Esophagus muscularis mucosa (tissue), 4 donors: ENCODE results near the gene RILPL1. TPM values are rescaled to one million over a fixed set of nuclear protein-coding genes. Genes with fewer than 3 reads are reported as not detected.
"Not testable (repeated sequence)": the region's sequence is repeated elsewhere in the genome, so short reads cannot be mapped to it uniquely, and the experiment has no call there.

Source experiments
- DNase-seq: peaks from one replicate; pipeline ENCODE4 v3.0.0-alpha.2; 2017; ENCODE audit errors: extremely low spot score
- H3K27ac ChIP-seq, 4 donors: fragments of 200-600 bp; sonication (generic); replicated peaks in 1 of 4; 1 replicate in 3 of 4; 2 replicates in 1 of 4; pipeline ENCODE4 v1.5.1; 2016 to 2019; ENCODE audit warnings: mild to moderate bottlenecking in 1 of 4
- H3K27me3 ChIP-seq, 4 donors: fragments of 200-600 bp; sonication (generic); one replicate each; pipeline versions ENCODE4 v1.5.1 to v1.6.0; 2016 to 2019
- H3K36me3 ChIP-seq, 4 donors: fragments of 200-600 bp; sonication (generic); one replicate each; pipeline ENCODE4 v1.5.1; 2016 to 2019
- H3K4me1 ChIP-seq, 4 donors: fragments of 200-600 bp; sonication (generic); one replicate each; pipeline ENCODE4 v1.5.1; 2016 to 2019
- H3K4me3 ChIP-seq, 4 donors: fragments of 200-600 bp; sonication (generic); 1 replicate in 2 of 4; 2 replicates in 2 of 4; pipeline ENCODE4 v1.5.1; 2016 to 2019; ENCODE audit warnings: mild to moderate bottlenecking in 4 of 4, moderate library complexity in 1 of 4
- H3K9me3 ChIP-seq, 4 donors: fragments of 200-600 bp; sonication (generic); 1 replicate in 3 of 4; 2 replicates in 1 of 4; pipeline ENCODE4 v1.5.1; 2016 to 2019
- EP300 ChIP-seq: sonication (generic); formaldehyde crosslinking; IDR thresholded peaks from one replicate; pipeline ENCODE4 v1.6.1; 2017; ENCODE audit warnings: antibody characterized with exemption
- POLR2A ChIP-seq: fragments of 450-650 bp; IDR thresholded peaks from one replicate; pipeline ENCODE4 v1.6.1; 2017; ENCODE audit warnings: antibody characterized with exemption, moderate library complexity, mild to moderate bottlenecking, low read depth
- POLR2AphosphoS5 ChIP-seq, 2 donors: sonication (generic); formaldehyde crosslinking; IDR thresholded peaks; one replicate each; pipeline ENCODE4 v1.6.1; 2017; ENCODE audit warnings: antibody characterized with exemption in 2 of 2
- WGBS: methylation state at CpG from one replicate; pipeline ENCODE4 v1.1.5; 2018; 5-methylcytosine and 5-hydroxymethylcytosine counted together
- intact Hi-C: fragments of 100-400 bp; cut with DNase I; formaldehyde crosslinking; loops from one replicate; pipeline ENCODE4 v1.15.1; 2023
- total RNA-seq, 4 donors: library from RNA; depleted of rRNA; stranded (reverse); fragments of >200 nt; gene quantifications; one replicate each; pipeline versions ENCODE4 v1.1.0 to v1.2.1, GENCODE V29; 2016
- TF ChIP-seq, protein P1 (sequence below), 3 experiments: fragments of 200-600 bp in 2 of 3; fragments of 450-650 bp in 1 of 3; sonication (generic) in 2 of 3; IDR thresholded peaks; one replicate each; pipeline ENCODE4 v1.5.1; 2017 to 2019; ENCODE audit warnings: antibody characterized with exemption in 3 of 3, mild to moderate bottlenecking in 2 of 3, moderate library complexity in 1 of 3

RILPL1 gene
- total RNA-seq, 4 donors from 2014 or later, result 19.9 to 54.4 (median 38.4) TPM

GRCh38 chr12:123487428-123487827 is 46.1 kb downstream of the RILPL1 start:
- intact Hi-C loops, result no loop called here
- Histone ChIP-seq H3K9me3 (no peaks in the 10 kb centered on the region), H3K36me3 (peaks cover 11 to 54% (median 45%) of the 10 kb centered on the region in 4 donors), H3K4me3 (no peak overlapping the region), H3K27ac (no peak overlapping the region), H3K27me3 (no peaks in the 10 kb centered on the region), H3K4me1 (no peaks in the 10 kb centered on the region)
- WGBS, result 98% methylated on average over 6 of the region's 6 CpGs
- no peak for DNase-seq
- TF ChIP-seq POLR2A, result no peak
- TF ChIP-seq, protein P1, sequence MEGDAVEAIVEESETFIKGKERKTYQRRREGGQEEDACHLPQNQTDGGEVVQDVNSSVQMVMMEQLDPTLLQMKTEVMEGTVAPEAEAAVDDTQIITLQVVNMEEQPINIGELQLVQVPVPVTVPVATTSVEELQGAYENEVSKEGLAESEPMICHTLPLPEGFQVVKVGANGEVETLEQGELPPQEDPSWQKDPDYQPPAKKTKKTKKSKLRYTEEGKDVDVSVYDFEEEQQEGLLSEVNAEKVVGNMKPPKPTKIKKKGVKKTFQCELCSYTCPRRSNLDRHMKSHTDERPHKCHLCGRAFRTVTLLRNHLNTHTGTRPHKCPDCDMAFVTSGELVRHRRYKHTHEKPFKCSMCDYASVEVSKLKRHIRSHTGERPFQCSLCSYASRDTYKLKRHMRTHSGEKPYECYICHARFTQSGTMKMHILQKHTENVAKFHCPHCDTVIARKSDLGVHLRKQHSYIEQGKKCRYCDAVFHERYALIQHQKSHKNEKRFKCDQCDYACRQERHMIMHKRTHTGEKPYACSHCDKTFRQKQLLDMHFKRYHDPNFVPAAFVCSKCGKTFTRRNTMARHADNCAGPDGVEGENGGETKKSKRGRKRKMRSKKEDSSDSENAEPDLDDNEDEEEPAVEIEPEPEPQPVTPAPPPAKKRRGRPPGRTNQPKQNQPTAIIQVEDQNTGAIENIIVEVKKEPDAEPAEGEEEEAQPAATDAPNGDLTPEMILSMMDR (IDR thresholded peaks at IDR 0.05), result no peak
- TF ChIP-seq EP300, result no peak
- no peak for TF ChIP-seq POLR2AphosphoS5 (IDR thresholded peaks at IDR 0.05)

DNA sequence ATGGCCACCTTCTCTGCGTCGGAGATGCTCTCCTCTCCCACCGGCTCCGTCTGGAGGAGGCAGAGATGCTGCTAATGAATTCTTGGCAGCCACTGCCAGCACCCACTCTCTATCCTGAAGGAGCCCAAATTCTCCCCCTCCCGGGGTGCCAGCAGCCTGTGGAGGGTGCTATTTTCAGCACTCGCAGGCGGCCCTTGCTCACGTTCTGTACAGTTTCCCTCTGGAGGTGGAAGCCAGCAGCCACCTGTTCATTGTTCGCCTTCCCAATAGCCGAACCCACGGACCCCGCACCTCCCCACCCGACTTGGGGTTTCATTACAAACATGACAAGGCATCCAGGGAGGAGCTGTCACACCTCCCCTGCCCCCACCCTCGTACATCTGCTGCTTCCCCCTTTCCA is 47.8 kb downstream of the RILPL1 start:
- 85% methylated on average over 14 of the region's 14 CpGs for WGBS
- H3K4me1 ChIP-seq, result no peaks in the 10 kb centered on the region
- H3K27ac ChIP-seq, result no peak overlapping the region

GRCh38 chr12:123483602-123484248 is 49.8 kb downstream of the RILPL1 start:
- Histone ChIP-seq H3K36me3 (peaks cover 9 to 57% (median 42%) of the 10 kb centered on the region in 4 donors), H3K27me3 (no peaks in the 10 kb centered on the region), H3K4me1 (peaks cover 7 to 16% (median 11%) of the 10 kb centered on the region in 4 donors), H3K27ac (no peak overlapping the region), H3K4me3 (no peak overlapping the region), H3K9me3 (no peaks in the 10 kb centered on the region)
- TF ChIP-seq POLR2AphosphoS5 (IDR thresholded peaks at IDR 0.05) (no peak), EP300 (no peak), POLR2A (no peak)
- TF ChIP-seq, protein P1 (IDR thresholded peaks at IDR 0.05), result no peak
- WGBS, result 81% methylated on average over 18 of the region's 18 CpGs
- intact Hi-C loops, result no loop called here
- no peak for DNase-seq

More for the DNA sequence above, 47.8 kb downstream of the RILPL1 start:
- Histone ChIP-seq H3K9me3 (no peaks in the 10 kb centered on the region), H3K36me3 (peaks cover 11 to 55% (median 45%) of the 10 kb centered on the region in 4 donors), H3K4me3 (no peak overlapping the region), H3K27me3 (no peaks in the 10 kb centered on the region)
- intact Hi-C loops, result no loop called here
- no peak for TF ChIP-seq POLR2A
- TF ChIP-seq EP300, result no peak
- TF ChIP-seq, protein P1 (IDR thresholded peaks at IDR 0.05), result no peak
- TF ChIP-seq POLR2AphosphoS5 (IDR thresholded peaks at IDR 0.05), result no peak
- no peak for DNase-seq

GRCh38 chr12:123482876-123483275 is 50.6 kb downstream of the RILPL1 start:
- Histone ChIP-seq H3K27ac (no peak overlapping the region), H3K4me3 (no peak overlapping the region), H3K36me3 (peaks cover 6 to 63% (median 43%) of the 10 kb centered on the region in 4 donors), H3K9me3 (no peaks in the 10 kb centered on the region), H3K27me3 (no peaks in the 10 kb centered on the region), H3K4me1 (peaks cover 7 to 20% (median 11%) of the 10 kb centered on the region in 4 donors)
- TF ChIP-seq EP300, result no peak
- TF ChIP-seq POLR2A, result no peak
- no peak for TF ChIP-seq POLR2AphosphoS5 (IDR thresholded peaks at IDR 0.05)
- TF ChIP-seq, protein P1 (IDR thresholded peaks at IDR 0.05), result no peak
- DNase-seq, result no peak
- WGBS, result 92% methylated on average over 6 of the region's 6 CpGs
- intact Hi-C loops, result no loop called here

DNA sequence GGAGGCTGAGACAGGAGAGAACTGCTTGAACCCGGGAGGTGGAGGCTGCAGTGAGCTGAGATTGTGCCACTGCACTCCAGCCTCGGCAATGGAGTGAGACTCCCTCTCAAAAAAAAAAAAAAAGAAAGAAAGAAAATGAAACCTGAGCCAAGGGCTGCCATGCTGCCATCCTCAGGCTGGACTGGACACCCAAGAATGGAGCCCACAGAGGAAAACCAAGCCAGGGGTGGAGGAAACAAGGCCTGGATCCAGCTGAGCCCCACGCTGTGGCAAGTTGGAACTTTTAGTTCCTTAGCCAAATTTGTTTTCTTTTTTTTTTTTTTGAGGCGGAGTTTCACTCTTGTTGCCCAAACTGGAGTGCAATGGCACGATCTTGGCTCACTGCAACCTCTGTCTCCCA is 52.3 kb downstream of the RILPL1 start:
- peaks cover 6 to 72% (median 55%) of the 10 kb centered on the region in 4 donors for H3K36me3 ChIP-seq

More for the DNA sequence above, 52.3 kb downstream of the RILPL1 start:
- H3K4me3 ChIP-seq, intact Hi-C loops, DNase-seq, H3K27me3 ChIP-seq, H3K9me3 ChIP-seq, H3K27ac ChIP-seq: not testable (repeated sequence)
- WGBS, result 92% methylated on average over 5 of the region's 5 CpGs
- H3K4me1 ChIP-seq, result peaks cover 7 to 20% (median 11%) of the 10 kb centered on the region in 4 donors
